Measurements from ENCODE around the gene DPP8. TPM values are rescaled to one million over a fixed set of nuclear protein-coding genes. Genes with fewer than 3 reads are reported as not detected.

The DPP8 gene
- total RNA-seq, 3 donors from 2014 or later (not counting 1 experiment from before 2014, with no cell fraction given) = 51.7 to 64.8 (median 62.4) TPM

GRCh38 chr15:65395567-65396202, 121.8 kb downstream of the DPP8 start:
- peaks cover 53 to 62% of the 10 kb centered on the region in 2 donors for H3K27me3 Mint-ChIP-seq (ENCODE audit: low read depth in 2 of 2)
- no peak overlapping the region for H3K4me3 Mint-ChIP-seq
- no peaks in the 10 kb centered on the region for H3K9me3 Mint-ChIP-seq
- intact Hi-C loops (cut with micrococcal nuclease) = no loop called here
- Histone ChIP-seq H3K9me3 (ENCODE audit: control insufficient read depth, insufficient read depth, low read length) (no peaks in the 10 kb centered on the region), H3K4me1 (ENCODE audit: control insufficient read depth, insufficient read depth, low read length) (no peaks in the 10 kb centered on the region), H3K27me3 (ENCODE audit: control insufficient read depth, insufficient read depth, low read length) (peaks cover 18% of the 10 kb centered on the region), H3K36me3 (ENCODE audit: control insufficient read depth, insufficient read depth, low read length) (no peaks in the 10 kb centered on the region), H3K4me3 (ENCODE audit: low read length) (no peak overlapping the region), H3K27ac (ENCODE audit: low read length) (no peak overlapping the region)
- ATAC-seq = no peak
- H3K4me1 Mint-ChIP-seq = peaks cover 0 to 7% of the 10 kb centered on the region in 2 donors
- no peak for TF ChIP-seq CTCF (IDR thresholded peaks at IDR 0.05)
- DNase-seq = no peak
- no peak overlapping the region for H3K27ac Mint-ChIP-seq
- 8% methylated on average over 72 of the region's 72 CpGs for WGBS (ENCODE audit: insufficient coverage)
- H3K36me3 Mint-ChIP-seq = no peaks in the 10 kb centered on the region

- Histone ChIP-seq H3K4me3 (ENCODE audit: low read length) (no peak overlapping the region), H3K9me3 (ENCODE audit: control insufficient read depth, insufficient read depth, low read length) (no peaks in the 10 kb centered on the region), H3K4me1 (ENCODE audit: control insufficient read depth, insufficient read depth, low read length) (no peaks in the 10 kb centered on the region), H3K27ac (ENCODE audit: low read length) (no peak overlapping the region), H3K27me3 (ENCODE audit: control insufficient read depth, insufficient read depth, low read length) (peaks cover 18% of the 10 kb centered on the region), H3K36me3 (ENCODE audit: control insufficient read depth, insufficient read depth, low read length) (no peaks in the 10 kb centered on the region)
- peaks cover 0 to 7% of the 10 kb centered on the region in 2 donors for H3K4me1 Mint-ChIP-seq
- ATAC-seq (no peak), DNase-seq (no peak)
- no peaks in the 10 kb centered on the region for H3K9me3 Mint-ChIP-seq
- WGBS (ENCODE audit: insufficient coverage) = 86% methylated on average over 9 of the region's 9 CpGs
- TF ChIP-seq CTCF (IDR thresholded peaks at IDR 0.05) = no peak
- H3K27me3 Mint-ChIP-seq (ENCODE audit: low read depth in 2 of 2) = peaks cover 48 to 58% of the 10 kb centered on the region in 2 donors
- H3K4me3 Mint-ChIP-seq = no peak overlapping the region
- no peak overlapping the region for H3K27ac Mint-ChIP-seq
- intact Hi-C loops (cut with micrococcal nuclease) = no loop called here
- H3K36me3 Mint-ChIP-seq = no peaks in the 10 kb centered on the region
Observed at GRCh38 chr15:65394936-65395335, 122.6 kb downstream of the DPP8 start.

GRCh38 chr15:65394280-65394789, 123.2 kb downstream of the DPP8 start:
- intact Hi-C loops (cut with micrococcal nuclease) = no loop called here
- Mint-ChIP-seq H3K27me3 (ENCODE audit: low read depth in 2 of 2) (peaks cover 43 to 55% of the 10 kb centered on the region in 2 donors), H3K9me3 (no peaks in the 10 kb centered on the region), H3K4me3 (no peak overlapping the region), H3K36me3 (no peaks in the 10 kb centered on the region), H3K4me1 (peaks cover 0 to 7% of the 10 kb centered on the region in 2 donors), H3K27ac (no peak overlapping the region)
- H3K27ac ChIP-seq (ENCODE audit: low read length) = no peak overlapping the region
- no peak for TF ChIP-seq CTCF (IDR thresholded peaks at IDR 0.05)
- no peak for DNase-seq
- no peaks in the 10 kb centered on the region for H3K36me3 ChIP-seq (ENCODE audit: control insufficient read depth, insufficient read depth, low read length)
- ATAC-seq = no peak
- H3K27me3 ChIP-seq (ENCODE audit: control insufficient read depth, insufficient read depth, low read length) = peaks cover 18% of the 10 kb centered on the region
- WGBS (ENCODE audit: insufficient coverage) = 83% methylated on average over 11 of the region's 11 CpGs
- no peak overlapping the region for H3K4me3 ChIP-seq (ENCODE audit: low read length)
- no peaks in the 10 kb centered on the region for H3K4me1 ChIP-seq (ENCODE audit: control insufficient read depth, insufficient read depth, low read length)
- H3K9me3 ChIP-seq (ENCODE audit: control insufficient read depth, insufficient read depth, low read length) = no peaks in the 10 kb centered on the region

GRCh38 chr15:65393557-65393956, 123.9 kb downstream of the DPP8 start:
- Mint-ChIP-seq H3K27me3 (ENCODE audit: low read depth in 2 of 2) (peaks cover 35 to 49% of the 10 kb centered on the region in 2 donors), H3K4me1 (peaks cover 0 to 7% of the 10 kb centered on the region in 2 donors), H3K27ac (no peak overlapping the region), H3K9me3 (no peaks in the 10 kb centered on the region), H3K36me3 (no peaks in the 10 kb centered on the region), H3K4me3 (no peak overlapping the region)
- intact Hi-C loops (cut with micrococcal nuclease) = no loop called here
- H3K27ac ChIP-seq (ENCODE audit: low read length) = no peak overlapping the region
- no peaks in the 10 kb centered on the region for H3K36me3 ChIP-seq (ENCODE audit: control insufficient read depth, insufficient read depth, low read length)
- H3K4me3 ChIP-seq (ENCODE audit: low read length) = no peak overlapping the region
- no peak for TF ChIP-seq CTCF (IDR thresholded peaks at IDR 0.05)
- no peaks in the 10 kb centered on the region for H3K9me3 ChIP-seq (ENCODE audit: control insufficient read depth, insufficient read depth, low read length)
- DNase-seq = no peak
- no peak for ATAC-seq
- whole genome bisulfite sequencing (ENCODE audit: insufficient coverage) = 82% methylated on average over 8 of the region's 8 CpGs
- peaks cover 18% of the 10 kb centered on the region for H3K27me3 ChIP-seq (ENCODE audit: control insufficient read depth, insufficient read depth, low read length)
- no peaks in the 10 kb centered on the region for H3K4me1 ChIP-seq (ENCODE audit: control insufficient read depth, insufficient read depth, low read length)
